T-helper 2 cell (primary cell): ENCODE results near the gene AVPI1.
"Not testable (repeated sequence)": the region's sequence is repeated elsewhere in the genome, so short reads cannot be mapped to it uniquely, and the experiment has no call there.

Experiments used
- DNase-seq, 5 experiments: peaks; one replicate each; pipeline versions ENCODE4 v3.0.0 to v3.0.0-alpha.2; 2012 to 2022

Gene AVPI1

DNA sequence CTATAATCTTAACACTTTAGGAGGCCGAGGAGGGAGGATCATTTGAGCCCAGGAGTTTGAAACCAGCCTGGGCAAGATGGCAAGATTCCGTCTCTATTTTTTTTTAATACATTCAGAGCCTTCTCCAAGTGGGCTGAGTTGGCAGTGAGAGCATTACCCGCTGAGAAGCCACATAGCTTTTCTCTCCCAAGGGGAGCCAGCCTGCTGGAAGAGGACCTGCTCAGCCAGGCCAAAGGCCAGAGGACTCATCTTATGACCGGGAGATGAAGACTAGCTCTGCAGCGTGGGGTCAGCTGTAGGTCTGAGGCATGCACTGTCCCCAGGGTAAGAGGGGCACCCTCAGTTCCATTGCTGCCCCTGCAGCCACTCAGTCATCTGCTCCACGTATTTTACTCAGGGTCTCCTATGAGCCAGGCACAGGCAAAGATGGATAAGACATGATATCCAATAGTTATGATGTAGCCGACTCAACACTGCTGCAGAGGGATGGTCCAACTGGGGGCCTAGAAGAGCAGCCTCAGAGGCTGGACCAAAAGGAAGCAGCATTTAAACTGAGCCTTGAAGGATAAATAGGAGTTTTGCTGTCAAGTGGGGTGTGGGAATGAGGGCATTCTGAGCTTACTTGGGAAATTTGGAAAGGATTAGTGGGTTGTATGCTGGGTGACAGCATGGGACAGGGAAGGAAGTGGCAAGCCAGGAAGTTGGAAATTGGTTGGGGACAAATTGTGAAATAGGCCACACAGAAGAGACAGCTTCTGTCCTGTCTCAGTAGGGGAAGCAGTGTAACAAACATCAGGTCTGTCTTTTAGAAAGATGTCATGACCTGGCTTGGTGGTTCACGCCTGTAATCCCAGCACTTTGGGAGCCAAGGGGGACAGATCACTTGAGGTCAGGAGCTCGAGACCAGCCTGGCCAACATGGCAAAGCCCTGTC is 24.9 kb upstream of the AVPI1 start:
- DNase-seq, result no peak

DNA sequence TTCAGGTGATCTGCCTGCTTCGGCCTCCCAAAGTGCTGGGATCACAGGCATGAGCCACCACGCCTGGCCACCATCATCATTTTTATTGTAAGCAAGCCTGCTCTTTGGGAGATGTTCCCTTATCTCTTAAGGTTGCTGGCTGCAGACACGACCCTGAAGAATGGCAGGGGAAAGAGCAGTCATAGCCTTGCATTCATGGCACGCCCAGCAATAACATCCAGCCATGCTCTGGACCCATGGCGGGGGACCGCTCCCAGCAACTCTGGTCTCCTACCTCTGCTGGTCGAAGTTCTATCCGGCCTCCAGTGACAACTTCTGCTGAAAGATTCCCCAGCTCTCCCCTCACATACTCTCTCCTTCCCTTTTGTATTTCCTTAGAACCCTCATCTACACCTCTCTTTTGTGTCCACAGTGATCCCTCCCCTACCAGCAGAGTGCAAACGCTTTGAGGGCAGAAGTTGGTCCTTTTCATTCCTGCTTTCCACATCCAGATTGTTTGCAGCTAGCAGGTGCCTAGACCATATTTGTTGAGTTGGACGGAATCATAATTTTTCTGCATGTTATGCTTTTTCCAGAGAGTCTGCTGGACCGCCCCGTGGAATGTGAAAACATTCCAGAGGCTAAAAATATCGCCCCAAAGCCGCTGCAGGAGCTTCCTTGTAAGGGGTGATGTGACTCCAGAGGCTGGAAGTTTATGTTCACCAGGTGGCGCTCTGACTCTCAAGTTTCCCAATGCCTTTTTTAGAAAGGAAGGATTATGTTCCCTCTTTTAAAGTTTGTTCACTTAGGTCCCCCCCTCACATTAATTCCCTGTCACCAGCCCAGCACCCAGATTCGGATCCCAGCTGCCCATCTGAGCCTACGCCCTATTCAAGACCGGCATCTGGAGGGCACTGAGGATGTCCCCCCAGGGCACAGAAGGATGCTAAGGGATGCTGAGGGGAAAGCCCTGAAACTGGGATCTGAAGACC is 22.2 kb upstream of the AVPI1 start:
- DNase-seq, result peak in 2 of 5 experiments; percentile 9 to 19

DNA sequence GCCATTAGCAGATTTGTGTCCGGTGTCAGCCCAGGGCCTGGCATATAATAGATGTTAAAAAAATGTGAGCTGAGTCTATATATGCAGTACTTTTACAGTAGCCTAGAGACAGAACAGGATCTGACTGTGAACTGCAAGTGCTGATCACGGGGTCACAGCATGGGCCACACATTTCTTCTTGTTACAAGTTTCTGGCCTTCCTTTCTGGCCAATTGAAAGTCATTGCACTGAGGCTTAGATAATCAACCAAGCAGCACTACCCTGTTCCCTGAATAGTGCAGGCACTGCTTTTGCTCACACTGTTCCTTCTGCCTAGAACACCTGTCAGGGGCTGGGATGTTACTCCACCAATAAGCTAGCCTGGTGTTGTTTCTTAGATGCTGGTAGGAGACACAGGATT is 21.1 kb upstream of the AVPI1 start:
- DNase-seq, result no peak

DNA sequence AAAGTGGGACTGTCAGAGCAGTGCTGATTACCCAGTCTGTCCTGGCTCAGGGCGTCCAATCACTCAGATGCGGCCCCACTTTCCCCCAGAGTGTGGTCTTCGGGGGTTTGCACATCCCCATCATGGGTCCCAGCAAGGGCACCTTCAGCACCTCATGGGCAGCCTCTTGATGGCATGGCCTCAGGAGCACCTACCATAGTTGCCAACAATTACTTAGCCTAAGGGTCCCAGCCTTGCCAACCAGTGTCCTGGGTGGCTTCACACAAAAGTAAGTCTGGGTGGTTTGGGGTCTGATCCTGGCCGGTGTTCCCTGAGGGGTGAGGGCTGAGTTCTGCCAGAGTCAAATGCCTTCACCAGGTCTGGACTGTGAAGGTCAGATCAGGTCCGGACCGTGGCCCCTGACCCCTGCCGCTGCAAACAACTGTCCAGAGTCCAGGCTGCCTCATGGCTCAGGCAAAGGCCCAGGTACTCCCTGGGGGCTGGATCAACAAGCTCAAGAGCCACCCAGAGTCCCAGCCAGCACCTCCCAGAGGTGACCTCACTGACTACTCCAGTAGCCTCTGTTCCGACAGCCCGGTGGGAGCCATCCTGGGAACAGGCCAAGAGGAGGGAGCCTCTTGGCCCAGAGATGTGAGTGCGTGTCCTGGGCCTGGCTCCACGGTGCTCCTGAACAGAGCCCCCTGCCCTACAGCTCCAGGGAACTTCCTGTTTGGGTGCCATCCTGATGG is 20.3 kb upstream of the AVPI1 start:
- DNase-seq, result no peak

DNA sequence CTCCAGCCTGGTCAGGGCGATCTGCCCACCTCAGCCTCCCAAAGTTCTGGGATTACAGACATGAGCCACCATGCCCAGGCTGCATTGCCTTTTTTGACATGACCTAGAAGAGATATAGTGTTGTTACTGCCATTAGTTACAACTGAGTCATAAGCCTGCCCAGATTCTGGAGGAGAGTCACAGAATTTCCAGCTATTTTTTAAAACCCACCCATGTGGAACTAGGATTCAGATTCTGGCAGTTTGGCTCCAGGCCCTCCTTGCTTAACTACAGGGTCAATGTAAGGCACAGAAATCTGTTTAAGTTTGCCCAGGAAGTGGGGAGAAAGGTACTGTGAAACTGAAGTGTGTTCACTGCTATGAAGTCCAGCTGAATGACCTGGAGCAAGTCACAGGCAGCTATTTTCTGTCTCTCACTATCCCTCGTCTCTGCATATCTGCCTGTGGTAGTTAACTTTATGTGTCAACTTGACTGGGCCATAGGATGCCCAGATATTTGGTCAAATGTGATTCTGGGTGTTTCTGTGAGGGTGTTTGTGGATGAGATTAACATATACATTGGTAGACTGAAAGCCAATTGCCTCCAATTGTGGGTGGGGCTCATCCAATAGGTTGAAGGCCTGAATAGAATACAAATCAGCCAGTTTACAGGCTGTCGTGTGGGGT is 18.1 kb upstream of the AVPI1 start:
- DNase-seq, result no peak

DNA sequence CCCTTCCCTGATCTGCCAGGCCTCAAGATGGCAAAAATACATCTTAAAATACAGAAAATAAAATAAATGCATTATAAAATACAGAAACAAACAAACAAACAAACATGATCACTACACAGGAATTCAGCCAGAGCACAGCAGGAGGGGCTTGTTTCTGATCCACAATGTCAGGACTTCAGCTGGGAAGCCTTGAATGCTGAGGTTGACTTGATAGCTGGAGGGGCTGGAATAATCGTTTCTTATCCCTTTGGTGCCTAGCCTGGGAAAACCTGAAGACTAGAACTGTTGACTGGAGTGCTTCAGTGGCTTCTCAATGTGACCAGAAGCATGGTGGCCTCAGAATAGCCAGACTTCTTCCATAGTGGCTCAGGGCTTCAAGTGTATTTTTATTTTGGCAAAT is 17.3 kb upstream of the AVPI1 start:
- DNase-seq, result no peak

DNA sequence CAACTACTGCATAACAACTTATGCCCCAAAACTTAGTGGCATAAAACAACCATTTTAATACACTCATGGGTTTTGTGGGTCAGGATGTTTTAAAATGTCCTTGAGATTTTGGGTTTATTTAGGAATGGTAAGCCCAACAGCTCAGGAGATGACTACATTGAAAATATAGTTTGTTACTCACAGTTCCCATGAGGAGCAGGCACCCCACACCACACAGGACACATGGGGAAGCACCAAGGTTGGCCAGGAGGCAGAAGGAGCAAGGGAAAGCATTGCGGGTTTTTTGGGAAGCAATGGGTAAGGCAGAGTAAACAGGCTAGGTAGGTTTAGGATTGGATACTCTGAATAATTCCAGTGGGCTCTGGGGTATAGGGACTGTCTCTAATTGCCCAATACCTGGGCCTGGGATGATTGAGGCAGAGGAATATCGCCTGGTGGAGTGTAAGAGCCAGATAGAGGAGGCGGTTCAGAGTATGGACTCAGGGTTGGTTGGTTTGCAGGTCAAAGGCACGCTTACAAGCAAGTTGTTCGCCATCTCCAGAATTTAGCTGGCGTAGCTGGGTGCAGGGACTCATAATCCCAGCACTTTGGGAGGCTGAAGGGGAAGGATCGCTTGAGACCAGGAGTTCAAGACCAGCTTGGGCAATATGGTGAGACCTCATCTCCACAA is 16.5 kb upstream of the AVPI1 start:
- no peak for DNase-seq

DNA sequence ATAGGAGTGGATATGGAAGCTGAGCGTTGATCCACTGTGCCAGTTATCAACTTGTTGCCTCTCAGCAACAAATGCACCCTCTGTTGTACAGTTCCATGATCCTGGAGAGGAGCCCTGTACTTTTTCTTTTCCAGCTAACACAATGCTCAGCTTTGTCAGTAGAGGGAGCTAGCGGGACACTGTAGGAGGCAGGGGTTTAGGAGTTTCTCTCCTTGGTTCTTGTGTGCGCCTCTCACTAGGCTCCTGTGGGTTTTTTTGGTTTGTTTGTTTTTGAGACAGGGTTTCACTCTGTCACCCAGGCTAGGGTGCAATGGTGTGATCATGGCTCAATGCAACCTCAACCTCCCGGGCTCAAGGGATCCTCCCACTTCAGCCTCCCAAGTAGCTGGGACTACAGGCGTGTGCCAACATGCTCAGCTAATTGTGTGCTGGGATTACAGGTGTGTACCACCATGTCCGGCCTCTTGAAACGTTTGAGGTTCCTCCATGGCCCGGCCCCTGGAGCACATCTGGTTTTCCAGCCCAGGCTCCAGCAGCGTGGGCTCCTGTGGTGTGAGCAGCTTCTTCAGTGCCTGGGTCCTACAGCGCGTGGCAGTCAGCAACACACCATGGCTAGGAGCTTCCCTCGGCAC is 14.5 kb upstream of the AVPI1 start:
- DNase-seq, result peak in 3 of 5 experiments; percentile 22 to 76 (median 43)

DNA sequence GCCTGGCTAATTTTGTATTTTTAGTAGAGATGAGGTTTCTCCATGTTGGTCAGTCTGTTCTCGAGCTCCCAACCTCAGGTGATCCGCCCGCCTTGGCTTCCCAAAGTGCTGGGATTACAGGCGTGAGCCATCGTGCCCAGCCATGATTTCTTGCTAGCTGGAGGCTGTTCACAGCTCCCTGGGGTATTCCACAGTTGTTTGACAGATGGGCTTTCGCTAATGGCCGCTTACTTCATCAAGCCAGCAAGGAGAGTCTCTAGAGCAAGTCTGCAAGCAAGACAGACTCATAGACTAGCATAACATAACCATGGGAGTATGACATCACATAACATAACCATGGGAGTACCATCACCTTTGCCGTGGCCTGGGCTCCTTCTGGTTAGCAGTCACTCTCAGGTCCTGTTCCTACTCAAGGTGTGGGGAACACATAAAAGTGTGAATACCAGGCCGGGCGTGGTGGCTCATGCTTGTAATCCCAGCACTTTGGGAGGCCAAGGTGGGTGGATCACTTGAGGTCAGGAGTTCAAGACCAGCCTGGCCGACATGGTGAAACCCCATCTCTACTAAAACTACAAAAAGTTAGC is 11.1 kb upstream of the AVPI1 start:
- DNase-seq, result not testable (repeated sequence)

DNA sequence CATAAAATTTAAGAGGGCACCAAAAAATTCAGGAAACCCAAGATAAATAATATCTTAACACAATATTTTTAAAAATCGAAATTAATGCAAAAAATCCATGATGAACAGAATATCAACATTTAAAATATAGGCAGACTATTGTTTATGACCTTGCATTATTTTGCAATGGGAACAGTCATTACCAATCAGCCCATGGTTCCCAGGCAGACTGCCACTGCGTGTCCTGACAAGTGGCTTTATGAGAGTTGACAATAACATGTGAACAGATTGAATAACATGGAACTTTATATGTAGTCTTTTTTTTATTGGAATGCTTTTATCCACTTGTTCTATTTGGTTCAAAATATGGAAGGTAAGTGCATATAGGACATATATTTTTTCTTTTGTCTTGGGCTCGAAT is 3.1 kb upstream of the AVPI1 start:
- no peak for DNase-seq

DNA sequence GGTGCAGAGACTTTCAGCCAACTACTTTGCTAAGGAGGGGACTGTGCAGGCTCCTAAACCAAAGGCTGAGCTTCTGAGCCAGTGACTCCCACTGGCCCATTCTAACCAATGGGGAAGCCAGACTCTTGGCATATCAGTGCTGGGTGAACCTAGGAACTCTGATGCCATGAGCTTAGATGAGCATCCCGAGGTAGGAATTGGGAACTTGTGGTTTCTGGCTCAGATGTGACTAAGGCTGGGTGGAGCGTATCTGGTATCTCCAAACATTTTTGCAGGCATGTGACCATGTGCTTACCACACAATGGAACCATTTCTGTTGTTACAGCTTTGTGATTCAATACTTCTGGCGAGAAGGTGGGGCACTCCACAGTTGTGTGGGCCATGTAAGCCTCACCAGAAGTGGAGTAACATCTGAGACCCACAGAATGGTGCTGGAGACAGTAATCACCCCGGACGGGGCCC is 2.5 kb upstream of the AVPI1 start:
- DNase-seq, result no peak

DNA sequence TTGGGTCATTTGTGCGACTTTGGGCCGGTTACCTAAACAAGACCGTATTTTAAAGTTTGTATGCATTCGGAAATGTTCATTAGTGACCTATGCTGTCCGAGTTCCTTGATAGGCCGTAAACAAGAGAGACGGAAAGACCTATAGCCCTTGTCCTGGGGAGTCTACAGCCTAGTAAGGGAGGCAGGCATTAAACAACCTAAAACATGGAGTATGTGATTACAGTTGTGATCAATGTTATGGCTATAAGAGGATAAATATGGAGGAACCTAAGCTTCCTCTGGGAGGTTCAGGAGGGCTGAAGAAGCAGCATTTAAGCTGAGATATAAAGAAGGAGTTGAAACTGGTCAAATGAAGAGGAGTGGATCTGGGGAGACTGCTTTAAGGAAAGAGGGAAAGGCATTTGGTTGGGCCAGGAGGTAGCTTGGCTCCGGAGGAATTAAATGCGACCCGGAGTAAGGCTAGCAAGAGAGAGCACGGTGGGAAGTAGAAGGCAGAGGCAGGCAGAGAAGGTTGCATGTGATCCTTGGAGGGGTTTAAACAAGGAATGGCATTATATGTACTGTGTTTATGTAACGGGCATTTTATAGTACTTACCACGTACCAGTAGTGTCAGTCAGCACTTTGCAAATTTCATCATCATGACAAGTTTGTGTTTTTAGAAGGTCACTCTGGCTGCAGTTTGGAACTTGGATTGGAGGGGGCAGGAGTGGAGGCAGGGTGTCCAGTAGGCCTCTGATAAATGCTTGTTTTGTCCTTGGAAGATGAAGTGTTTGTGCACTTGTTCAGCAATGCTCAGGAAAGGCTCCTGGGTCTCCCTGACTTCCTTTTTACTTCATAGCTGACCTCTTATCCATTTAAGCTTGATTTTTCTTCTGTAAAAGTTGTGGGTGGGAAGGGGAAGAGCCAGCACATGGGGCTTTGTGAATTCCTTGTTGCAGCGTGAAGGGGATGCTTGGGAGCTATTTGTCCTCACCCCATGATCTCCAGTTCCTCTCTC is 1.0 kb upstream of the AVPI1 start:
- DNase-seq, result no peak

DNA sequence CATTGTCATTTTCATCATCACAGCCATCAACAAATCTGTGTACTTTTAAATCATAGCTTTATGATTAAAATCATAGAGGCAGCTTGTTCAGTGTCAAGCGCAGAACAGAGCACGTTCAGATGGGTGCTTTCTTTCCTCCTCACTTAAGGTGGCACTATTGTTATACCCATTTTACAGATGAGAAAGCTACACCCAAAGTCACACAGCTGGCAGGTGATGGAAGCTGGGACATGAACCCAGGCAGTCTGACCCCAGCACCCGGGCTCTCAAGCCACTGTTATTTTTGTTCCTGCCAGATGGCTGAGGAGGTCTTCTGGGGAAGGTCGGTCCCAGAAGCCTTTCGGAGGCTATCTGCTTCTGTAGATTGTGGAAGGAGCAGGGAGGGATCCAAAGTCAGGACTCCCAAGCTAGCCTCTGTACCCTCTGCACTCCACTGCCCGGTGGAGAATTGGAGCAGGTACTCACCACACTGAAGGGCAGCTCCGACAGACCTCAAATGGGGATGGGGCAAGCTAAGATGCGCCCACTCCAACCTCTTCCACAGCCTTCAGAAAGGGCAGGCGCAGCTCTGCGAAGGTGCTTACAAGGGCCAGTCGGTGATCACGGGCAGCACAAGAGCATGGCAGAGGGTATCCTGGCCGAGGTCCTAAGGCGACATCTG is 610 bp downstream of the AVPI1 start:
- DNase-seq, result peak in 1 of 5 experiments; percentile 70

DNA sequence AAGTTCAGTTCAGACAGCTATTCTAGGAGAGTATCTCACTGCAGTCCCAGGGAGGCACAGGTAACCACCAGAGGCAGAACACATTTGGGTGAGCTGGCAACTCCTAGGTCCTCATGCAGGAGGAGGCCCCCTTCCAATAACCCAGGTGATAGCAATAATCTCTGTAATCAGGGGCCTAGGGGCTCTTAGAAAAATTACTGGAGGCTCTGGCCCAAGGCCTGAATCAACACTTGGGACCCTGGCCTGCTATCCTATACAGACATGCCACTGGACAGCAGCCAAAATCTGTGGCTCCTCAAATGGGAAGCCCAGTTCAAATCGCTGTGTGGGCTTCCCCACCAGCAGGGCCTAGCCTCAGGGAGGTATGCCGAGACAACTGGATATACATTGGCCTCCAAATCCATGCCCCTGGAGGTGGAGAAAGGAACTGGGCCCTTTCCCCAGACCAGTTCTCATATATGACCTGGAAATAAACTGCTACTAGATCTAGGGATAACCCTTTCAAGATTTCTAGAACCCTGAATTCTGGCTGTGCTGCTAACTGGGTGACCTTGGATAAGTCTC is 1.6 kb downstream of the AVPI1 start:
- DNase-seq, result no peak

DNA sequence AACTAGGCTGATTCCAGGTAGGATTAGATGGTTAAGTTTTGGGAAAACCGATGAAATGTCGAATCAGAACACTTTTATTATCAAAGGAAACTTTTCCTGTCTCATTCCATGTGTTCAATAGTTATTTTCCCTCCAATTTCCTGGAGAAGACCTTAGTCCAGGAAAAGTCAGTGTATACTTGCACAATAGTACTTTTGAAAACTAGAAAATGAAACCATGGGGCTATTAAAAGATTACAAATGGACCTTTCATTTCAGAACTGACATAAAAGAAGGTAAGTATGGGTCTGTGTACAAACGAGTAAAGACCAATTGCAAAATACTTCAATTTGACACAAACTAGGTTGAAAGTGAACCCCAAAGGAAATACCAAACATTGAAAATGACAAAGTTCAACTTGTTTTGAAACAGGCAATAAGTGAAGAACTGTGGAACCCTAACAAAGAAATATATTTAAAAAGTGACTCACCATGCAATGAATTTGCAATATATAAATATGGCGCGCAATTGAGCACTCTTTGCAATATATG is 2.1 kb downstream of the AVPI1 start:
- no peak for DNase-seq

DNA sequence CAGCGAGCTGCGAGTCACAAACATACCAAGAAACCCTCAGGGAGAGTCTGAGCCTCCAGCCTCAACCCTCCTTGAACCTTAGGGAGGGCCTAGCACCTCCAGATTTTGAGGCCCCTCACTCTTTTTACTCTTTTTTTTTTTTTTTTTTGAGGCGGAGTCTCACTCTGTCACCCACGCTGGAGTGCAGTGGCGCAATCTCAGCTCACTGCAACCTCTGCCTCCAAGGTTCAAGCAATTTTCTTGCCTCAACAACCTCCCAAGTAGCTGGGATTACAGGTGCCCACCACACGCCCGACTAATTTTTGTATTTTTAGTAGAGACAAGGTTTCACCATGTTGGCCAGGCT is 2.7 kb downstream of the AVPI1 start:
- not testable (repeated sequence) for DNase-seq

DNA sequence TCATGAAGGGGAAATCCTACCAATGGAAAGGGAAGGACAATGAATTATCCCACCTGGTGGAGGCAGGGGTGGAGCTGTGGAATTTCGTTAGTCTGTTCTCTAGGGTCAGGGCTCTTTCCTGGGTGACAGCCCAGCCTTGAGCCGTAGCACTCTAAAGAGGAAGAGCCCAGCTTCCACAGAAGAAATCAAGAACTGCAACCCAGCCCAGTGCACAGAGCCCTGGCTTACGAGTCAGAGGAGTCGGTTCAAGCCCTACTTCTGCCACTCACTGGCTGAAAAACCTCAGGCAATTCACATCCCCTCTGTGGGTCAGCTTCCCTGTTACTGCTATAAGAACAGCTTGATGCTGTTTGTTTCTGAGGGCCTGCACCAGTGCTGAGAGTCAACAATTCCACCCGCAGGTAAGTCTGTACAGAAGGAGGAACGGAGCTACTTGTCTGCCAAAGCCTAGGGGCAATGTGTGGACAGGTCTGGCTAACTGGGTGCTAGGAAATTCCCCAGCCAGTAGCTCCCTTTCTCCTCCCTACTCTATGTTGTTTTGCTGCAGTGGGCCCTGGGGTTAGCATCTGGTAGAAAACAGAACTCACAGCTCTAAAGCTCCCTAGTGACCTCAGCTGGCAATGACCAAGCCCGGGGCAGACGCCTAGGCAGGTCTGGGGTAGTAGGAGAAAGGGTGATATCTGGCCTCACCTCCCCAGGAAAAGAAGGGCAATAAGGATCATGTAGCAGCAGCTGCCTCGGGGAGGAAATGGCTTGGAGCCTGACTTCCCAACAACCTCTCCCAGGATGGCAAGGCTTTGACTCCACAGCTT is 3.3 kb downstream of the AVPI1 start:
- DNase-seq, result no peak
